GM12864 (cell line): ENCODE results near the gene L3MBTL3.

ENCODE experiments used
- DNase-seq: peaks from one replicate; pipeline ENCODE4 v3.0.0-alpha.2; 2011; ENCODE audit warnings: low read depth
- H3K4me3 ChIP-seq: 2 replicates; pipeline ENCODE4 v1.5.1; 2011; ENCODE audit warnings: mild to moderate bottlenecking, low read depth, low read length, control low read depth
- CTCF ChIP-seq: IDR thresholded peaks from 2 replicates; pipeline ENCODE4 v1.5.1; 2011; ENCODE audit warnings: low read depth, mild to moderate bottlenecking, moderate library complexity, low read length, control low read depth, inconsistent platforms; ENCODE audit errors: missing control alignments

The L3MBTL3 gene

GRCh38 chr6:130027948-130028347, 9.6 kb downstream of the L3MBTL3 start:
- H3K4me3 ChIP-seq: no peak overlapping the region
- TF ChIP-seq CTCF: no peak
- no peak for DNase-seq

DNA sequence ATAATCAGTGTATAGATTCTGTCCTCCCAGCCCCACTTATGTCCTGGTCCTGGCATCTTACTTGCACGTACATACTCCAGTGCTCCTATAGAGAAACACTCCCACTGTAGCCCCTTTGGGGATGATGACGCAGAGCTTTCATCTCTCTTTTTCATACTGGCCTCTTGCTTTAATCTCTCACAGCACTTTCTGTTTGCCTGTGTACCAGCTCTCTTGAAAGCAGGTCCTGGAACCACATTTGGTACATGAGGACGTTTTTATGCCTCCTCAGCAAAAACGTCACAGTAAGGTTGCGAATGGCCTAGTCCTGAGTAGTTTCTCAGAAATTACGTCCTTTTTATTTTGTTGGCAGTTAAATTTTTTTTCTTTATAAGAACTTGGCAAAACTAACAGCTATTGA, 10.8 kb downstream of the L3MBTL3 start:
- TF ChIP-seq CTCF: no peak
- no peak overlapping the region for H3K4me3 ChIP-seq
- DNase-seq: no peak

- no peak overlapping the region for H3K4me3 ChIP-seq
- no peak for DNase-seq
- no peak for TF ChIP-seq CTCF
Observed at GRCh38 chr6:130032758-130033340, 14.5 kb downstream of the L3MBTL3 start.

DNA sequence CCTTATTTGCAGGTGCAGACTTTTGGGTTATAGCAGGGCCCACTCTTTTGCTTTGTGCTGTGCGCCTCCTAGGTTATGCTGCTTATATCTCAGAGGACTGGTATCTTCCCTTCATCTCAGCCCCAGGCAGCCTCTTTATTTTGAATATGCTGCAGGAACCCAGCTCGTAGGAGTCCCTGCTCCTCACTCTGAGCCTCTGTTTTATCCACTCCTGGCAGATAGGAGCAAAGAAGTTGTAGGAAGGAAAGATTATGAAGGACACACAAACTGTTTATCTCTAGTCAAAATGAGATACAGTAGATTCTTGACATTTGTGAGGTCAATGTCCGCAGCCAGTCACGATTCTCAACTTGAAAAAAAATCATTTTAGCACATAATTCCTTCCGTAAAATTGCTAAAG, 15.6 kb downstream of the L3MBTL3 start:
- DNase-seq: no peak
- TF ChIP-seq CTCF: no peak
- no peak overlapping the region for H3K4me3 ChIP-seq

- no peak overlapping the region for H3K4me3 ChIP-seq
- no peak for DNase-seq
- no peak for TF ChIP-seq CTCF
Observed at GRCh38 chr6:130034378-130035146, 16.2 kb downstream of the L3MBTL3 start.

DNA sequence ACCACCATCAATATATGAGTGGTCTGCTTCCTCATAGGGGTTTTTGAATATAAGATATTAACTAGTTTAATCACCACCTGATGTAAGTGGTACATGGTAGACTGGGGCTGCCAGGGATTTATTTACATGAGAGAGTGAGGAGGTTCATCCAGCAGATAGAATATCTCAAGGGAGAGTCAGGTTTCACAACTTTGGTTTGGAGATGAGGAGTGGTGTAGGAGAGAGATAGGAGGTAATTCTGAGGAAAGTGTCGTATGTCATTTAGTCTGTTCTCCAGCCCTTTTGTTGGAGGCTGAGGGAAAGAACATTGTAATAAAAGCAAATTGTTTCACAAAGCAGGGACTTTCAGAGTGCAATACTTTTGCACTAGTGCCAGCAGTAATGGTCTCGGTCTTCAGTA, 16.8 kb downstream of the L3MBTL3 start:
- H3K4me3 ChIP-seq: no peak overlapping the region
- DNase-seq: no peak
- TF ChIP-seq CTCF: no peak
